ENCODE measurements around the gene NFU1.
A peak's percentile ranks its signal among the peaks of the same experiment; 100 is the strongest.

NFU1 gene

GRCh38 chr2:69436938-69437750 is at the start of gene NFU1:
NFU1 (minus strand) TSS chr2:69437435; CDS start chr2:69437422, 13 bp downstream.
- peak; percentile 83 to 90 for DNase-seq

DNA sequence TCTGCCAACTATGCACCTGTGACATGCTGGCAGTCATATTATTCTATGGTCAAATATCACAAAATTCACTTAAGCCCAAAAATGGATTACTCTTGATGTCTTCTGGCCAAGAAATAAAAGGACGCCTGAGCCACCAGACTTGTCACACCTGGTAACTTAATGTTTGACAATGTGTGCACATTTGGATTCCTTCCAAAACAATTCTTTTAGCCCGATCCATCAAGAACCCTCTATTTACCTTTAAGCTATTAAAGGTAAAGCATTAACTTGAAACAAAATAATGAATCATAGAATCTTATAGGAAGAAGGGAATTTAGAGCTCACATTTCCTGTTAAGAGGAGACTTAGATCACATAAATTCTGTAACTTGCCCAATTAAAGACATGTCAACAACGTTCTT is 46.5 kb upstream of the NFU1 start:
- no peak for DNase-seq

DNA sequence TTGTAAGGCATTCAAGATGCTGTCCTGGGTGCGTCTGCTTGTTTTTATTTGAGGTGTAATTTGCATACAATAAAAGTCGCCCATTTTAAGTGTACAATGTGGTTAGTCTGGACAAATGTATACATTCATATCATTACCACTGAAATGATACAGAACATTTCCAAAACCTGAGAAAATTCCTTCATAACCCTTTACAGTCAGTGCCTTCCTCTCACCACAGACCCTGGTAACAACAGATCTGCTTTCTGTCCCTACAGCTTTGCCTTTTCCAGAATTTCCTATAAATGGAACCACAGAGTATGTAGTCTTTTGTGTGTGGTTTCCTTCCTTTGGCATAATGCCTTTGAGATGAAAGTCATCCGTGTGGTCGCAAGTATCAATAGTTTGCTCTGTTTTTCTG is 45.8 kb upstream of the NFU1 start:
- DNase-seq = no peak

DNA sequence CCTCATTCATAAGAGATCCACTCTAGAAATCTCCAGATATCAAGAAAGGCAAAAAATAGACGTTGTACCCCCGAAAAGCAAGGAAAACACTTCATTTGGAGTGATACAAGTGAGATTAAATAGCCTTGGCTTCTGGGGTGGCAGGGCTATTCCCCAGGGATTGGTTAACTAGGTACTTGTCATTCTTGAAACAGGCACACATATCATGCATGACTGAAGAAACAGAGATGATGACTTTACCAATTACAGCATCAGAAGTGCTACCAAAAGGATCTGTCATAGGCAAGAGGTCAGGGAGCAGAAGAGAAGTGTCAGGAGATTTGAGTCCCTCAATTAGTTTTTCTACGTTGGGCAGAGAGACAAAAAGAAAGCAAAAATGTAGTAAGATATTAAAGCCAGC is 45.2 kb upstream of the NFU1 start:
- DNase-seq = no peak

DNA sequence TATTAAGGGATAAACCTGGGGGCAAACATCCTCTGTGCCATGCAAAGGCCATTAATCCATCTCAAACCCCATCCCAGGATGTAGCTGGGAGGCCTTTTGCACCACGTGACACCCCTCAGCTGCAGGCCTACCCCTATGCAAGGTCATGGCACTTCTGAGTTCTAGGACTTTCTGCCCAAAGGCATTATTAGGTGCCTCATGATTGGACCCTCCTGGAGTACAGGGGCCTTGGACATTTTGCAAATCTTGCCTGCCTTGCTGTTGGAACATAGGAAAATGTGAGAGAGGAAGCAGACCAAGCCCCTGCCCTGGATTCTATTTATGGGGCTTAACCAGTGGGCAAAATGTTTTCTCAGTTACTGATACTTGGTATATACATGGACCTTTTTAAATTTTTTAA is 44.2 kb upstream of the NFU1 start:
- no peak for DNase-seq

DNA sequence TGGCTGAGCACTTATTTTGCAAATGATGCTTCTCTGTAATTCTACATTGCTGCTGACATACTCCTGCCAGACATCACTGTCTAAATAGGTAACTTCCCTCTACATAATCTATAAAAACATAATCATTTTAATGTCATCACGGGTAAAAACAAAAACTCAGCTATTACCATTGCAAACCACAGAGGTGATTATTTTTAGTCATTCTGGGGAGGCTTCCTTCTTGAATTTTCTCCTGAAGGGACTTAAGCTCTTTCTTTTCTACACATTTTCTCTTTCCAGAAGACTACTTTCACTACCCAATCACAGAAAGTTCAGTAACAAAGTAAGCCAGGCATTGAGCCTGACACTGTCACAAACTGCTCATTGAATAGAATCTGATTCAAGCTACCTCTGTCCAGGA is 40.4 kb upstream of the NFU1 start:
- no peak for DNase-seq

DNA sequence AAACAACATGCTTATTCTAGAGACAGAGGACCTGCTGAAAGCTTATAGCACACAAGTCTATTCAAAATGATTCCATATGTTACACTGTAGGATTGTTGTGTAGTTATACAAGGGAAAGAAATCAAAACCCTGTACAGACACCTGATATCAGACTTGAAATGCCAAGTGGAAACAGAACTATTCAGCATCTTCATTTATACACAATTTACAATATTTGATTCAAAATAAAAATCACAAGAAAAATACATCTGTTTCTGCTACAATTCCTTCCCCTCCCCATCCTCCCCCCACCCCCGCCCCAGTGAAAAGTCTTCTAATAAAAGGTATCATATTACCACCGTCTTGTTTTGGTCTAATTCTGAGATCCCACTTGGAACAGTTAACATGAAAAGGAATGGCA is 37.5 kb upstream of the NFU1 start:
- no peak for DNase-seq

DNA sequence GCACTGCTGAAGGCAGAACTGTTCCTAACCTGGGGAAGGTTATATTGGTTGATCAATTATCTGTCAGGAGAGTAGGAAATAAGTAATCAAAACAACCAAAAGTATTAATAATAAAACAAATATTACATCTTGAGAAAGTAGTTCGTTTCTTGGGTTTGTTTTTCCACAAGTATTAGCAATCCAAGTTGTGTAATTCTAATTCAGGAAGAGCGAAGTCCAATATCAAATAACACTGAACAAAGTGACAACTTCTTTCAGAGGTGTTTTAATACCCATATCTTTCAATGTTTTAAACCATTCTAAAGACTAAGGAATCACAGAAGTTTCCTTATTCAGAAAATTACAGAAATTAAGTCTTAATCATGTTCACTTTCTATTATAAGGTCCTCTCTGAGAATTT is 34.6 kb upstream of the NFU1 start:
- no peak for DNase-seq

- no peak for DNase-seq
These were observed 33.7 kb upstream of the NFU1 start for GRCh38 chr2:69470911-69471310.

GRCh38 chr2:69469784-69470183 is 32.5 kb upstream of the NFU1 start:
- DNase-seq = no peak

DNA sequence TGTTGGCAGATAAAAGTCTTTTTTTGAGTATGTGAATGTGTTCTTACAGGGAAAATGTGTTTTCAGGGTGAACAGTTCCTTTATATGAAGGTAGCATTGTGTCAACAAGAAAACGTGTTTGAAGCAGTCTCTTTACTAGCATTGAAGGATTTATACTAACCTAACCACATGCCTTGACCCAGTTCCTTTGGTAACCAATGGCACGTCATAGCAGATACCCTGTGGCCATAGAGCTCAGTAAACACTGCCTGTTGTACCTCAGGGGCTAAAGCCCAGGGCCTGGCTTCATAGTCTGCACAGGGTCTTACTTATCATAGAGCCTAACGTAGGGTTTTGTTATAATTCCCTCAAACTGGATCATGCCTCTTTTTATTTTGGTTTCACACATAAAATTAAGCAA is 32.1 kb upstream of the NFU1 start:
- no peak for DNase-seq

GRCh38 chr2:69466728-69467127 is 29.5 kb upstream of the NFU1 start:
- no peak for DNase-seq

GRCh38 chr2:69465513-69466456 is 28.6 kb upstream of the NFU1 start:
- DNase-seq = no peak

DNA sequence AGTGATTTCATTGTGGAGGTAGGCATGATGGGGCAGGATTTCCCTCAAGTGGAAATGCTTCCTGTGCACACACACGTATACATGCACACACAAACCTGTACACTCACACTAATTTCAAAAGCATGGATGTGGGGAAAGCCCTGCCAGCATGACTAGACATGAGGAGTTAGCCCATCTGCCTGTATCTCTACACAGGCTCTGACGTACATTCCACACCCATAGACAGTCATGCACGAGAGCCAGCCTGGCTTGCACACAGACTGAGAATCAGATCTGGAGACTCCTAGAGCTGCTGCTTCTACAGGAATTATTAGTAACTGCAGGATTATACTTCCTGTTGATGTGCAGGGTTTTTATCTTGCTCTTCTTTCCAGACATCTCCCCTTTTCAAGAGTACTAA is 27.3 kb upstream of the NFU1 start:
- no peak for DNase-seq

- DNase-seq = no peak
These were observed 25.5 kb upstream of the NFU1 start for GRCh38 chr2:69462780-69463179.

- DNase-seq = no peak
These were observed 24.2 kb upstream of the NFU1 start for GRCh38 chr2:69461404-69461803.

- no peak for DNase-seq
These were observed 22.7 kb upstream of the NFU1 start for GRCh38 chr2:69459936-69460335.

DNA sequence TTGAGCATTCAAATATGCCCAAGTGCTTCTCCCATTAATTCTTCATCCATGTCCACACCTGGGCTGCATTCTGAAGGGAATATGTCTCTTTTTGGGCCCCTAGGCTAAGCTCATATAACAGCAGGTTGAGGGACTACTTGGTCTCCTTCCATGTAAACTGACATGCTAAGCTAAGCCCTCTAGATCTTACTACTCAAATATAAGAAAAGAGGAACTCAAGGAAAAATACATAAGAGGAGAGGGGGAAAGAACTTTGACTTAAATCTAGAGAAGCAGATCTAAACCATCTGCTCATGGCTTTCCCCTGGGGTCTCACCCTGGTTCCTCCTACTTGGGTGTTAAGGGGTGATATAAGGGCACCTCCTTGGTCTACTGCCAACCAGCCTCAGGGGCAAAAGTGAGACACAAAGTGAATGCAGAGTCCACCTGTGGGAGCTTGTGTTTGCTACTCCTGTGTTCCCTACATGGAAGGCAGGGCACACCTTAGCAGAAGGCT is 19.8 kb upstream of the NFU1 start:
- no peak for DNase-seq

DNA sequence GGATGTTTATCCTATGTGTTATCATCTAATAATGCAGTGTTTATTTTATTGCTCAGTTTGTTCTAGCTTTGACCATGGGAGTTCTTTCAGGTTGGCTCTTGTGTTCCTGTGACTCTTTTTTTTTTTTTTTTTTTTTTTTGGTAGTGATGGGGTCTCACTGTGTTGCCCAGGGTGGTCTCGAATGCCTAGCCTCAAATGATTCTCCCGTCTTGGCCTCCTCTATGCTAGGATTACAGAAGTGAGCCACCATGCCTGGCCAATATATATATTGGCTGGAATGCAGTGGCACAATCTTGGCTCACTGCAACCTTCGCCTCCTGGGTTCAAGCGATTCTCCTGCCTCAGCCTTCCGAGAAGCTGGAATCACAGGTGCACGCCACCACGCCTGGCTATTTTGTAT is 18.9 kb upstream of the NFU1 start:
- no peak for DNase-seq

DNA sequence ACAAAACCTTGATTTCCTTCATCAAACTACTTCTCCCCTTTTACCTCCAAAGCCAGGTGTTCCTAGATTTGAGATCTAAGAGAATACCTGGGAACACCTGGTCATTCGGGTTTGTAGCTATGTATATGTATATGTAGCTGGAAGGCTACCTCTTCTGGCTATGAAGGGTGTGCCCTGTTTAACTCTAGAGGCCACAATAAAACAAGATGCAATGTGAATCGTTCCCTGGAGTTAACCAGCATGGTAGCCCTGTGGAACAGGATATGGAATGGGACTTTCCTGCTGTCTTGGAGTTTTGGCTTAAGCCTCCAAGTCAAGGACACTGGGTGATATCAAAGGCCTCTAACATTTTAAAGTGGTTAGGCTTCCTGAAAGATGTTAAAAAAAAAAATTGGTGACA is 17.7 kb upstream of the NFU1 start:
- DNase-seq = no peak

GRCh38 chr2:69453475-69454129 is 16.4 kb upstream of the NFU1 start:
- DNase-seq = no peak

GRCh38 chr2:69452687-69453086 is 15.5 kb upstream of the NFU1 start:
- DNase-seq = no peak

DNA sequence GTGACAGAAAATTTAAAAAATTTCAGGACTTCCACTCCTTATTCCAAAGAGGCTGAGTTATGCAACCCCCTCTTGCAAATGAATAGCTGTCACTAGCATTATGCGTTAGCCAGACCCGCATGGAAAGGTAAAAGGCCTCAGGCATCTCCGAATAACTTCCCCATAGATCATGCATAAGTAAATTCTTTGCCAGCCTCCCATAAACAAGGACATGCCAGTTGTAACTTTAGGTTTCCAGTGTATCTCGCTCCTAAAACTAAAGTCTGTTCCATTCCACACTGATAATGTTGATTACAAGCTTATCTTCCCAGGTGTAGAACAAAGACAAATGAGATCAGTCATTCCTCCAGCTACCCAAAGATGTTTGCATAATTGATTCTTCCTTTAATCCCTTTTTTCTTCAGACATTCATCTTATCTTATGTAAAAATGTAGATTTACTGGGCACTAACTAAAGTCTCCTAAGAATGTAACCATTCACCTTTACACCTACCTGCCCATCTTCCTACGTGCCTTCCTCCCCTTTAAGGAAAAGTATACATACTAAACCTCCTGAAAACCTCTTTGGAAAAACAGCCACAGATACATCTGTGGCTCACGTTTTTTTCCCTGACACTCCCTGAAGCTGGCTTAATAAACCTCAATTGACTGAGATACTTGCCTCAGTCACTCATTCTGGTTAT is 13.6 kb upstream of the NFU1 start:
- DNase-seq = no peak

All from NCI-H1930 (cell line).